Measurements from ENCODE around the gene NSMCE1.
A peak's percentile ranks its signal among the peaks of the same experiment; 100 is the strongest.

NSMCE1 gene

DNA sequence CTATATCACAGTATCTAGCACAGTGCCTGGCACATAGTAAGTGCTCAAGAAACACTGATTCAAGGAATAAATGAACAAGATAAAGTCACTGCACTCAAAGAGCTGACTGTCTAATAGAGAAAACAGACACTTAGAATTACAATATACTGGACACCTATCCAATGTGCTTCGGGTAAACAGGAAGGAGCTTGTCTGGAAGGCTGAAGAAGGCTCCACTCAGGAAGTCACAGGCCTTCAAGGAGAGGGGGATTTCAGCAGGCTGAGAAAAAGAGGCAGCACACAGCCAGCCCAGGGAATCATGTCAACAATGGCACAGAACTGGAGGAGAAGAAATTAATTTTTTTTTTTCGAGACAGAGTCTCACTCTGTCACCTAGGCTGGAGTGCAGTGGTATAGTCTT lies 35.5 kb upstream of the NSMCE1 start:
- peaks cover 3% of the 10 kb centered on the region for H3K27me3 Mint-ChIP-seq (ENCODE audit: low read depth, poor library complexity)
- no peak overlapping the region for H3K4me3 Mint-ChIP-seq
- no peak overlapping the region for H3K27ac Mint-ChIP-seq
- H3K4me1 Mint-ChIP-seq = peaks cover 17% of the 10 kb centered on the region
- H3K9me3 Mint-ChIP-seq = peaks cover 21% of the 10 kb centered on the region
- TF ChIP-seq, protein P1, sequence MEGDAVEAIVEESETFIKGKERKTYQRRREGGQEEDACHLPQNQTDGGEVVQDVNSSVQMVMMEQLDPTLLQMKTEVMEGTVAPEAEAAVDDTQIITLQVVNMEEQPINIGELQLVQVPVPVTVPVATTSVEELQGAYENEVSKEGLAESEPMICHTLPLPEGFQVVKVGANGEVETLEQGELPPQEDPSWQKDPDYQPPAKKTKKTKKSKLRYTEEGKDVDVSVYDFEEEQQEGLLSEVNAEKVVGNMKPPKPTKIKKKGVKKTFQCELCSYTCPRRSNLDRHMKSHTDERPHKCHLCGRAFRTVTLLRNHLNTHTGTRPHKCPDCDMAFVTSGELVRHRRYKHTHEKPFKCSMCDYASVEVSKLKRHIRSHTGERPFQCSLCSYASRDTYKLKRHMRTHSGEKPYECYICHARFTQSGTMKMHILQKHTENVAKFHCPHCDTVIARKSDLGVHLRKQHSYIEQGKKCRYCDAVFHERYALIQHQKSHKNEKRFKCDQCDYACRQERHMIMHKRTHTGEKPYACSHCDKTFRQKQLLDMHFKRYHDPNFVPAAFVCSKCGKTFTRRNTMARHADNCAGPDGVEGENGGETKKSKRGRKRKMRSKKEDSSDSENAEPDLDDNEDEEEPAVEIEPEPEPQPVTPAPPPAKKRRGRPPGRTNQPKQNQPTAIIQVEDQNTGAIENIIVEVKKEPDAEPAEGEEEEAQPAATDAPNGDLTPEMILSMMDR (IDR thresholded peaks at IDR 0.05) = no peak
- DNase-seq = no peak
- H3K36me3 Mint-ChIP-seq (ENCODE audit: low read depth) = no peaks in the 10 kb centered on the region

DNA sequence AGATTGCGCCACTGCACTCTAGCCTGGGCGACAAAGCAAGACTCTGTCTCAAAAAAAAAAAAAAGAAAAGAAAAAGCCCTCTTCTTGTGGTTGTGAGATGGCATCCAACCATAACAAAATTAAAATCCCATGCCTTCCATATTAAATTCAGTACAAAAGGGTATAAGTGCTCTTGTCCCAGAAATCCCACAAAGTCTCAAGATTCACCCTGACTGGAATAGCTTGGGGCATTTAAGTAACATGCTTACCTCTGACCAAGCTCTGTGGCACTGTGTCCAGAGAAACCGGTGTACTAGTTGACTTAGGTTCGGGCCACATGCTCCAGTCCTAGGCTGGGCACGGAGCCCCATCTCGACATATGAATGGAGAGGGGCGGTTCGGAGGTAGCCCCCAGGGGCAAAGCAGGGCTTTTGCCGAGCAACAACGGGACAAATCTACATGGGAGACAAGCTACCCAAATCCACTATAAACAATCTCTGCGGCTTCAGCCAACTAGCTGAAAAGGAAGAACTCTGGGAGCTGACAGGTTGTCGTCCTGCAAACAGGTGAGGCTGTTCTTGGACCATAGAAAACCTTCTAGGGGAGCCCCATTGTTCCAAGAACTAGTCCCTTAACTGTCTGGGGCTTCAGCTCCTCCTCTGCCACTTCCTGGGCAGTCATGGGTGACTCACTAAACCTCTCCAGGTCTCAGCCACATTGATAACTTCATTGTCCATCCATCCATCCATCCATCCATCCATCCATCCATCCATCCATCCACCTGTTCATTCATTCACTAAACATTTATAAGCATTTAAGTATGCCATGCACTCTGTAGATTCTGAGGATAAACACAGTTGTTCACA lies 34.9 kb upstream of the NSMCE1 start:
- no peak for DNase-seq
- Mint-ChIP-seq H3K27me3 (ENCODE audit: low read depth, poor library complexity) (peaks cover 3% of the 10 kb centered on the region), H3K27ac (peak overlapping the region; percentile 90), H3K36me3 (ENCODE audit: low read depth) (no peaks in the 10 kb centered on the region), H3K9me3 (peaks cover 21% of the 10 kb centered on the region), H3K4me3 (no peak overlapping the region), H3K4me1 (peaks cover 17% of the 10 kb centered on the region)
- TF ChIP-seq, protein P1 (IDR thresholded peaks at IDR 0.05) = no peak

DNA sequence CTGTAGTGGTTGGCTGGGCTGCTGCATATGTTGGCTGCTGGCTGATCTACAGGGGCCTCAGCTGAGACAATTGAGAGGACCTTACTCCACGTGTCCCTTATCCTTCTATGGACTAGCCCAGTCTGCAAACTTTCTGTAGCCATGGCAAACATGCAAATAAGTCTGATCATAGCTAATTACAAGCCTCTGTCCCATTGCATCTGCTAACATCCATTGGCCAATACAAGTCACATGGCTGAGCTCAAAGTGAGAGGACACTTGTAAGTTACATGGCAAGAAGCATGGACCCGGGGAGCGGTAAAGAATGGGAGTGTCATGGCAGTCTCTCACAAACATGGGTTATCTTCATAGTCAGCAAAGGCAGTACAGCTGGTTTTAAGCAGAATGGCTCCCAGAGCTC lies 33.6 kb upstream of the NSMCE1 start:
- Mint-ChIP-seq H3K4me1 (peaks cover 17% of the 10 kb centered on the region), H3K9me3 (peaks cover 13% of the 10 kb centered on the region), H3K27ac (no peak overlapping the region), H3K27me3 (ENCODE audit: low read depth, poor library complexity) (peaks cover 5% of the 10 kb centered on the region), H3K36me3 (ENCODE audit: low read depth) (no peaks in the 10 kb centered on the region), H3K4me3 (no peak overlapping the region)
- no peak for DNase-seq
- TF ChIP-seq, protein P1 (IDR thresholded peaks at IDR 0.05) = no peak

DNA sequence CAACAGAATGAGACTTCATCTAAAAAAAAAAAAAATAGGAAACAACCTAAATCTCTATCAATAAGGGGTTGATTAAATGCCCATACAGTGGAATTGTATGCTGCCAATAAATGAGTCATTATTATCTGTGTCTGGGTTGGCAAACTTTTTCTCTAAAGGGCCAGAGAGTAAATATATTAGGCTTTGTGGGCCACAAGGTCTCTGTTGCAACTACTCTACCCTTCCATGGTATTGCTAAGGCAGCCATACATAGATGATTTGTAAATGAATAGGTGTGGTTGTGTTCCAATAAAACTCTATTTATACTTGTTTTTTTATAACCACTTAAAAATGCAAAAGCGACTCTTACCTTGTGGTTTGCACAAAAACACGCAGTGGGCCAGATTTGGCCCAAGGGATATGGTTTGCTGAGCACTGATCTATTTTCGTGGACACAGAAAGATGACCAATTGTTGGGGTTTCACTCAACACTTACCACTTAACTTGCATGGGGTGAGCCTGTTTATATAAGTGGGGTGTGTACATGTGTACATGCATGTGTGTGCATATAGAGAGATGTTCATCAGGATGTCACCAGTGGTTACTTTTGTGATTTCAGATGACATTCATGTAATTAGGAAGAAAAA lies 32.8 kb upstream of the NSMCE1 start:
- Mint-ChIP-seq H3K9me3 (peaks cover 8% of the 10 kb centered on the region), H3K36me3 (ENCODE audit: low read depth) (no peaks in the 10 kb centered on the region), H3K4me1 (peaks cover 17% of the 10 kb centered on the region), H3K27ac (no peak overlapping the region), H3K27me3 (ENCODE audit: low read depth, poor library complexity) (peaks cover 9% of the 10 kb centered on the region), H3K4me3 (no peak overlapping the region)
- no peak for DNase-seq
- TF ChIP-seq, protein P1 (IDR thresholded peaks at IDR 0.05) = no peak

DNA sequence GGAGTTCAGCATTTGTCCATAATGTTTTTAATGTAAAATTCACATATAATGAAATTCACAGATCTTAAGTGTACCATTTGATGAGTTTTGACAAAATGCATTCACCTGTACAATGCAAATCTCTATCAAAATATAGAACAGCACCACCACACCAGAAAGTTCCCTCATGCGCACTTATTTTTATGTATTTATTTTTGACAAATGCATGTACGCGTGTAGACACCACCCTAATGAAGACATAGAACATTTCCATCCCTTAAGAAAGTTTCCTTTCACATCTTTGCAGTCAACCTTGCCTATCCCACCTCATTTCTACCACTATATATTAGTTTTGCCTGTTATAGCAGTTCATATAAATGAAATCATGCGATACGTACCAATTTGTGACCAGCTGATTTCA lies 29.6 kb upstream of the NSMCE1 start:
- H3K4me3 Mint-ChIP-seq = no peak overlapping the region
- no peak overlapping the region for H3K27ac Mint-ChIP-seq
- peaks cover 12% of the 10 kb centered on the region for H3K27me3 Mint-ChIP-seq (ENCODE audit: low read depth, poor library complexity)

More for the DNA sequence above, 29.6 kb upstream of the NSMCE1 start:
- no peak for DNase-seq
- Mint-ChIP-seq H3K4me1 (no peaks in the 10 kb centered on the region), H3K36me3 (ENCODE audit: low read depth) (no peaks in the 10 kb centered on the region), H3K9me3 (no peaks in the 10 kb centered on the region)
- TF ChIP-seq, protein P1 (IDR thresholded peaks at IDR 0.05) = no peak

All from nephron progenitor cell (in vitro differentiated cells).